ENCODE data around the gene PDE4A. TPM values are rescaled to one million over a fixed set of nuclear protein-coding genes. Genes with fewer than 3 reads are reported as not detected.
A peak's percentile ranks its signal among the peaks of the same experiment; 100 is the strongest.
"Not testable (repeated sequence)": the region's sequence is repeated elsewhere in the genome, so short reads cannot be mapped to it uniquely, and the experiment has no call there.

PDE4A gene
- total RNA-seq, 1 experiment from 2014 or later = 3.7 TPM

DNA sequence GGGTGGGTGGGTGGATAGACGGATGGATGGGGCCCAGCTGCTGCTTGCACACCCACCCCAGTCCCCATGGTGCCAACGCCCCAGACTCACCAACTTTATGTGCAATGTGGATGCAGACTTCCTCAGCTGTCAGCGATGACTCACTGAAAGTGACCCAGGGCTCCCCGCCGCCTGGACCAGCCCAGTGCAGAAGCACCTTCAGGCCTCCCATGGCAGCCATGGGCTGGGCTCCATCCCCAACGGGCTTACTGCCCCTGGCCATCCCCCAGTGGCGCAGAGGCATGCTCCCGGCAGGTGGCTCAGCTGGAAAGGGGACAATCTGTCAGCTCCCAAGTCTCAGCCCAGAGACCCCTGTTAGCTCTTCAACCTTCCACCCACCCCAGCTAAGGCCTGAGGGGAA lies 42.2 kb upstream of the PDE4A start:
- TF ChIP-seq, protein P1, sequence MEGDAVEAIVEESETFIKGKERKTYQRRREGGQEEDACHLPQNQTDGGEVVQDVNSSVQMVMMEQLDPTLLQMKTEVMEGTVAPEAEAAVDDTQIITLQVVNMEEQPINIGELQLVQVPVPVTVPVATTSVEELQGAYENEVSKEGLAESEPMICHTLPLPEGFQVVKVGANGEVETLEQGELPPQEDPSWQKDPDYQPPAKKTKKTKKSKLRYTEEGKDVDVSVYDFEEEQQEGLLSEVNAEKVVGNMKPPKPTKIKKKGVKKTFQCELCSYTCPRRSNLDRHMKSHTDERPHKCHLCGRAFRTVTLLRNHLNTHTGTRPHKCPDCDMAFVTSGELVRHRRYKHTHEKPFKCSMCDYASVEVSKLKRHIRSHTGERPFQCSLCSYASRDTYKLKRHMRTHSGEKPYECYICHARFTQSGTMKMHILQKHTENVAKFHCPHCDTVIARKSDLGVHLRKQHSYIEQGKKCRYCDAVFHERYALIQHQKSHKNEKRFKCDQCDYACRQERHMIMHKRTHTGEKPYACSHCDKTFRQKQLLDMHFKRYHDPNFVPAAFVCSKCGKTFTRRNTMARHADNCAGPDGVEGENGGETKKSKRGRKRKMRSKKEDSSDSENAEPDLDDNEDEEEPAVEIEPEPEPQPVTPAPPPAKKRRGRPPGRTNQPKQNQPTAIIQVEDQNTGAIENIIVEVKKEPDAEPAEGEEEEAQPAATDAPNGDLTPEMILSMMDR (IDR thresholded peaks at IDR 0.05; ENCODE audit: insufficient read depth in 1 of 2, low read depth in 1 of 2, low read length in 1 of 2, severe bottlenecking in 1 of 2, unreplicated experiment in 1 of 2) = no peak
- ChIA-PET POLR2A (interaction anchor here (0.6 kb wide), 1 partner anchor 216 kb away, joined by 4 read pairs; no protein-coding TSS in a partner anchor), CTCF (no interaction called here)
- peaks cover 30% of the 10 kb centered on the region for H3K36me3 Mint-ChIP-seq (ENCODE audit: insufficient read depth, unreplicated experiment)
- no peak overlapping the region for H3K27ac Mint-ChIP-seq (ENCODE audit: unreplicated experiment)
- intact Hi-C loops (cut with micrococcal nuclease; ENCODE audit: unreplicated experiment) = no loop called here
- no peaks in the 10 kb centered on the region for H3K9me3 Mint-ChIP-seq (ENCODE audit: unreplicated experiment)
- no TSS peak for BruUV-seq (replicated peaks)
- peaks cover 8% of the 10 kb centered on the region for H3K4me1 ChIP-seq
- H3K4me3 Mint-ChIP-seq (ENCODE audit: unreplicated experiment) = no peak overlapping the region
- no peaks in the 10 kb centered on the region for H3K27me3 ChIP-seq (replicated peaks; ENCODE audit: control insufficient read depth, insufficient read depth, low read length)
- H3K9me3 ChIP-seq = no peaks in the 10 kb centered on the region
- H3K4me1 Mint-ChIP-seq (ENCODE audit: low read depth, unreplicated experiment) = peaks cover 8% of the 10 kb centered on the region
- no peaks in the 10 kb centered on the region for H3K27me3 Mint-ChIP-seq (ENCODE audit: insufficient read depth, unreplicated experiment)
- no peak overlapping the region for H3K4me3 ChIP-seq (ENCODE audit: low read depth, low read length)
- DNase-seq = no peak
- H3K36me3 ChIP-seq (ENCODE audit: control insufficient read depth, insufficient read depth, low read length) = peaks cover 1% of the 10 kb centered on the region; the same call in 1 of the 2 replicates

DNA sequence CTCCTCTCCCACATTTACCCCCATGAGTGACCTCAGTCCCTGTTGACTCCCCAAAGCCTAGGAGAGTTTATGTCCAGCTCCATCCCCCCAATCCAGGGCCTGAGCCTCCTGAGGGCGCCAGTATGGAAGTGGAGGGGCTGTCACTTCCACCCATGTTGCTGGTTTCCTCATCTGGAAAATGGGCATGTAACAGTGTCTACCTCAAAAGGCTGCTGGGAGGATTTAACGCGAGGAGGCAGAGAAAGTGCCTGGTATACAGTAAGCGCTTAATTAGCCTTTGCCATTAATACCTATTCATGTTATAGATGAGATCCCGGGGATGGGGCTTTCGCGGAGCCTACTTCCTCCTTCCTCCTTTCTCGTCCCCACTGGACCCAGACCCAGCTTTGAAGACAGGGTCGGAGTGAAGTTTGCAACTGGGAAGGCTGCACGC lies 40.4 kb upstream of the PDE4A start:
- CTCF ChIA-PET = interaction anchor here (0.6 to 1.8 kb wide), 11 partner anchors 9 to 484 kb away, joined by 3 to 18 read pairs (median 4); partner anchors contain the start of genes CDC37, ICAM1 and ICAM5
- TF ChIP-seq, protein P1 (IDR thresholded peaks at IDR 0.05; ENCODE audit: insufficient read depth in 1 of 2, low read depth in 1 of 2, low read length in 1 of 2, severe bottlenecking in 1 of 2, unreplicated experiment in 1 of 2) = no peak

DNA sequence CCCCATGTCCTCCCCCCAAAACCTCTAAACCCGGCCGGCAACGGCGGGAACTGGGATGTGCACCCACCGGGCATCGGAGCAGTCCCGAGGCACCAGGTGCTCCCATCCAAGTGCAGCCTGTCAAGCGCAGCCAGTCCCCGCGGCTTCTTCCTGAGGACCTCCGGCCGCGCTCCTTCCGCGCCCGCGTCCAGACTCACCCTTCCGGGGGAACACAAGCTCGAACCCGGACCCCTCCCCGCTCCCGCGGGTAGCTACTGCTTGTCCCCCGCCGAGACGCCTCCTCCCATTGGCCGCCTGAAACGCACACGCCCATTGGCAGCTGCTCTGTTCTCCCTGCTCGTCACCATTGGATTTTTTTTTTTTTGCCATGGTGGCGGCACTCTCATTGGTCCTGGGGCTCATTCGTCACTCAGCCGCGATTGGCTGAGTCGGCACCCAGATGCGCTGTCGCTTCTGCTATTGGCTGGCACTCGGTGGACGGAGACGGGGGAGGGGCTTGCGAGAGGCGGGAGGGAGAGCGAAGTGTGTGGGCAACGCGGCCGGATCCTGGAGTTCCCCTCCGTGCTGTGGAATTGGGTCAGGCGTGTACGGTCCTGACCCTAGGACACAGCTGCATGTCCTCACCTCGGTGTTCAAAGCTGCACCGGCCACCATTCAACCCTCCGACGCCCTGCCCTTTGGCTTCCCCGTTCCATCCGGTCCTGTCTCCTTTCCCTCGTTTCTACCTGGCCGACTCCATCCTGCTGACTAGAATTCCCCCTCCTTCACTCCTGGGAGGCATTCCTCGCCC lies 39.8 kb upstream of the PDE4A start, which contains the start of gene TYK2:
Gene TYK2 (minus strand): TSS at position 260 of the 790 bp plus-strand sequence. CDS start 2,166 bp downstream, outside the sequence.
- peak; percentile 97 to 98 for DNase-seq
- Histone ChIP-seq H3K27me3 (replicated peaks; ENCODE audit: control insufficient read depth, insufficient read depth, low read length) (no peaks in the 10 kb centered on the region), H3K4me3 (ENCODE audit: low read depth, low read length) (peak within 1 kb of the TSS; percentile 96), H3K9me3 (no peaks in the 10 kb centered on the region), H3K4me1 (peaks cover 8% of the 10 kb centered on the region), H3K36me3 (ENCODE audit: control insufficient read depth, insufficient read depth, low read length) (peaks cover 1% of the 10 kb centered on the region; the same call in 1 of the 2 replicates)
- intact Hi-C loops (cut with micrococcal nuclease; ENCODE audit: unreplicated experiment) = loop anchor here (1.0 to 2.0 kb wide), 3 partner anchors 22 to 112 kb away; partner anchors contain the start of gene RAVER1
- no TSS peak for BruUV-seq (replicated peaks)
- Mint-ChIP-seq H3K9me3 (ENCODE audit: unreplicated experiment) (no peaks in the 10 kb centered on the region), H3K27ac (ENCODE audit: unreplicated experiment) (peak within 1 kb of the TSS; percentile 95), H3K36me3 (ENCODE audit: insufficient read depth, unreplicated experiment) (peaks cover 24% of the 10 kb centered on the region), H3K4me1 (ENCODE audit: low read depth, unreplicated experiment) (peaks cover 8% of the 10 kb centered on the region), H3K27me3 (ENCODE audit: insufficient read depth, unreplicated experiment) (no peaks in the 10 kb centered on the region), H3K4me3 (ENCODE audit: unreplicated experiment) (peak within 1 kb of the TSS; percentile 85)
- ChIA-PET POLR2A (interaction anchor here (0.5 to 1.9 kb wide), 16 partner anchors 8 to 1936 kb away, joined by 3 to 10 read pairs (median 4); partner anchors contain the start of genes CDC37, ICAM1, ICAM5 and PPAN), CTCF (interaction anchor here (0.6 to 1.8 kb wide), 15 partner anchors 8 to 708 kb away, joined by 3 to 18 read pairs (median 3); partner anchors contain the start of genes CDC37, DNMT1, ICAM1 and ICAM5)
- TF ChIP-seq, protein P1 (IDR thresholded peaks at IDR 0.05; ENCODE audit: insufficient read depth in 1 of 2, low read depth in 1 of 2, low read length in 1 of 2, severe bottlenecking in 1 of 2, unreplicated experiment in 1 of 2) = no peak

More for the DNA sequence above, 40.4 kb upstream of the PDE4A start:
- no peaks in the 10 kb centered on the region for H3K27me3 Mint-ChIP-seq (ENCODE audit: insufficient read depth, unreplicated experiment)
- peaks cover 8% of the 10 kb centered on the region for H3K4me1 Mint-ChIP-seq (ENCODE audit: low read depth, unreplicated experiment)
- Histone ChIP-seq H3K4me1 (peaks cover 8% of the 10 kb centered on the region), H3K4me3 (ENCODE audit: low read depth, low read length) (peak overlapping the region; percentile 96), H3K36me3 (ENCODE audit: control insufficient read depth, insufficient read depth, low read length) (peaks cover 1% of the 10 kb centered on the region; the same call in 1 of the 2 replicates), H3K9me3 (no peaks in the 10 kb centered on the region), H3K27me3 (replicated peaks; ENCODE audit: control insufficient read depth, insufficient read depth, low read length) (no peaks in the 10 kb centered on the region)
- no peaks in the 10 kb centered on the region for H3K9me3 Mint-ChIP-seq (ENCODE audit: unreplicated experiment)
- peak overlapping the region; percentile 95 for H3K27ac Mint-ChIP-seq (ENCODE audit: unreplicated experiment)
- POLR2A ChIA-PET = interaction anchor here (0.5 to 1.9 kb wide), 12 partner anchors 9 to 1935 kb away, joined by 3 to 10 read pairs (median 4); partner anchors contain the start of genes ICAM1, ICAM5 and RAVER1
- no peak for DNase-seq
- TSS peak; percentile 88 for BruUV-seq (replicated peaks)
- intact Hi-C loops (cut with micrococcal nuclease; ENCODE audit: unreplicated experiment) = loop anchor here (1.0 to 2.0 kb wide), 3 partner anchors 22 to 111 kb away; partner anchors contain the start of gene RAVER1
- peak overlapping the region; percentile 85 for H3K4me3 Mint-ChIP-seq (ENCODE audit: unreplicated experiment)
- H3K36me3 Mint-ChIP-seq (ENCODE audit: insufficient read depth, unreplicated experiment) = peaks cover 27% of the 10 kb centered on the region

DNA sequence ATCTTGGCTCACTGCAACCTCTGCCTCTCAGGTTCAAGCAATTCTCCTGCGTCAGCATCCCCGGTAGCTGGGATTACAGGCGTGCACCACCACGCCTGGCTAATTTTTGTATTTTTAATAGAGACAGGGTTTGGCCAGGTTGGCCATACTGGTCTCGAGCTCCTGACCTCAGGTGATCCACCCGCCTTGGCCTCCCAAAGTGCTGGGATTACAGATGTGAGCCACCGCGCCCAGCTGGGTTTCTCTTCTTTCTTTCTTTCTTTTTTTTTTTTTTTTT lies 37.2 kb upstream of the PDE4A start:
- H3K4me1 Mint-ChIP-seq (ENCODE audit: low read depth, unreplicated experiment); H3K4me3 Mint-ChIP-seq (ENCODE audit: unreplicated experiment); POLR2A ChIA-PET; BruUV-seq (replicated peaks); DNase-seq; H3K4me3 ChIP-seq (ENCODE audit: low read depth, low read length); H3K36me3 ChIP-seq (ENCODE audit: control insufficient read depth, insufficient read depth, low read length); H3K27me3 ChIP-seq (replicated peaks; ENCODE audit: control insufficient read depth, insufficient read depth, low read length); H3K27me3 Mint-ChIP-seq (ENCODE audit: insufficient read depth, unreplicated experiment); H3K9me3 Mint-ChIP-seq (ENCODE audit: unreplicated experiment); H3K27ac Mint-ChIP-seq (ENCODE audit: unreplicated experiment); intact Hi-C loops (cut with micrococcal nuclease; ENCODE audit: unreplicated experiment); H3K9me3 ChIP-seq; H3K4me1 ChIP-seq: not testable (repeated sequence)
- H3K36me3 Mint-ChIP-seq (ENCODE audit: insufficient read depth, unreplicated experiment) = peaks cover 22% of the 10 kb centered on the region
- CTCF ChIA-PET = interaction anchor here (0.8 kb wide), 1 partner anchor 113 kb away, joined by 5 read pairs; no protein-coding TSS in a partner anchor
